GM18519 (cell line): ENCODE measurements around the gene ZNF106.

ENCODE experiments used
- ATAC-seq: cut with Tn5 transposase; IDR thresholded peaks from one replicate; pipeline ENCODE4 v1.9.1; 2021; ENCODE audit warnings: mild to moderate bottlenecking, moderate library complexity; ENCODE audit not compliant: unreplicated experiment, low FRiP score

Gene ZNF106

DNA sequence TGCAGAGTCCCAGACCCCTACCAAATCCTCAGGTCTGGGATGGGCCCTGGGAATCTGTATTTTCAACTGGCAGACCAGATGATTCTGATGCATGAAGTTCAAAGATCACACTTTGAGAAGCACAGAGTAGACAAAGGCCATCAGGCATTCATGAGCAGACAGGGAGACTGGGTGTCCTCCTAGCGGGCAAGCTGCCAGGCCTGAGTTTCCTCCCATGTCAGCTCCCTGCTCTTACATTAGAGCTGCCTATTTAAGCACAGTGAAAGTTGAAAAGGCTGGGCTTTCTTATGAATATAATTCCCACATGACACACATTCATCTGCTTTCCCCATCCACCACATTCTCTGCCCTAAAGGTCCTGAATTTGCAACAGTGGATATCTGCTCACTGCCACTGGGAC is 117.7 kb downstream of the ZNF106 start:
- no peak for ATAC-seq

- ATAC-seq, result no peak
Observed at GRCh38 chr15:42371096-42371495, 119.8 kb downstream of the ZNF106 start.

- no peak for ATAC-seq
Observed at GRCh38 chr15:42368096-42368495, 122.8 kb downstream of the ZNF106 start.

- ATAC-seq, result no peak
Observed at GRCh38 chr15:42367041-42367440, 123.9 kb downstream of the ZNF106 start.

DNA sequence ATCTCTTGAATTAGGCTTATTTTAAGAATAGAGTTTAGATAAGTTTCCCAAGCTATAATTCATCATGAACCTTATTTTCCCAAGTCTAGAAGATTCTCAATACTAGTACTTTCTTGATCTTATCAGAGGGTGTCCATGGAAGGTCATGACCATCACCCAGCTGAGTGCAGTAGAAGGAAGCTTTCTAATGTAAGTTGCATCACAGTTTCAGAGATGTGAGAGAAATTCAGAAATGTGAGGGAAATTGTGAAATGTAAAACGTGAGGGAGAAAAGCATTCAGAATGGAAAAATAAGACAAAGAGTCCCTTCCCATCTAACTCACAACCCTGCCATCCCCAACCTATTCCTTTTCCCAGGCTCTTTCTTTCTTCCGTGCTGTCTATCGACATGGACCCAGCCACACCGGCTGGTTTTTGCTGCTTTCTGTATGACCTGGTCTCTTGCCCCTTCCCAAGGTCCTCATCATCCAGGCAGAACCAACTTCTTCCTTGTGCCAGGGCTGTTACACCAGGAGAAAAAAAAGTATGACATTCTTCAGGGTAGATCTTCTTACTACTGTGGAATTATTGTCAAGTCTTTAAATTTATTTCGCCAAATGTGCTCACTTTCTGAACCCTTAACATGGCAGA is 124.9 kb downstream of the ZNF106 start:
- ATAC-seq, result no peak

- no peak for ATAC-seq
Observed at GRCh38 chr15:42364529-42364928, 126.4 kb downstream of the ZNF106 start.

DNA sequence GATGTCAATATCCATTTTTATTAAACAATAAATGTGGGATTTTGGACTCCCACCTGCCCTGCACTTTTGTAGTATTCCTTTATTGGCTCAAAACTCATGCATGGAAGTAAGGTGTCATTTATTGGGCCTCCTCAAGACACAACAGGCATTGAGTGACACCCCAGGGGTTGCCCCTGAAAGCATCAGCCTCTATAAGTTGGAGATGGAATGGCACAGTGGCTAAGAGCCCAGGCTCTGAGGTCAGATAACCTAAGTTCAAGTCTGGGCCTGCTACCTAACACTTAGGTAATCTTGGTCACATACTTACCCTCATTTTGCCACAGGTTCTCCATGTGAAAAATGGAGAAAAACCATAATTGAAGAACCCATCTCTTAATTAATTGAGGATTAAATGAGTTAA is 127.0 kb downstream of the ZNF106 start:
- no peak for ATAC-seq

- no peak for ATAC-seq
Observed at GRCh38 chr15:42363487-42363886, 127.5 kb downstream of the ZNF106 start.
